GM21381 (cell line): Measurements from ENCODE around the gene LGALS9.
"Not testable (repeated sequence)": the region's sequence is repeated elsewhere in the genome, so short reads cannot be mapped to it uniquely, and the experiment has no call there.

Source experiments
- ATAC-seq: cut with Tn5 transposase; IDR thresholded peaks from one replicate; pipeline ENCODE4 v1.9.1; 2021; ENCODE audit warnings: mild to moderate bottlenecking, moderate library complexity; ENCODE audit not compliant: unreplicated experiment

The LGALS9 gene

DNA sequence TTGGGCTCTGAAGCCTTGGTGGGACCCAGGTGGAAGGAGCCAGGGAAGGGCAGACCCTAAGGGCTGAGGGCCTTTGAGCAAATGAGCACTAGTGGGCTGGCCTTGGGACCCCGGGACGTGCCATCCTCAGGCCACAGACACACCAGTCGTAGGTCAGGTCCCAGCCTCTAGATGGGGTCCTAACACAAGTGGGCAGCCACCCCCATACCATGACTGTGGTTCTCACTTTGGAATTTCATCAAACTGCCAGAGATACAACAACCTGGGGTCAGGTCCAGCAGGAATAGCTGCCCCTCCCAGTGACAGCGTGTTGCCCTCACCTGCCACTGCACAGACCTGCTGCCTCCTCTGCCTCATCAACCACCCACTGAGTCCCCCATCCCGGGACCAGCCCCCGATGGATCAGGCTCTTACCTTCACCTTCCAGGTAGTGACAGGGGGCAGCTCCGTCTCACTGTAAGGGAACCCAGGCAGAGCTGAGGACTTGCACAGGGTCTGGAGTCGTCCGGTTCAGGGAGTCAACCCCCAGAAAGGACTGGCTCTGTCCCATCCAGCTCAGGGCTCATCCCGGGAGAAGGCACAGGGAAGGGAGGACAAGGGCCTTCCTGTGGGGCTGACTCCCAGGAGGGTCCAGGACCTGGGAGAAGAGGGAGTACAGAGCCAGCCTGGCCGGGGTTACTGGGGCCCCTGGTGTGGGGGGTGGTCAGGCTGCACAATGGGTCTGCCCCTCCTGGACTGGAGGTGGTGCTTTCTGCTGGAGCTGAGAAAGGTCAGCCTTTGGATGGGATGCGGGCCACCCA is 40.0 kb downstream of the LGALS9 start:
- no peak for ATAC-seq

DNA sequence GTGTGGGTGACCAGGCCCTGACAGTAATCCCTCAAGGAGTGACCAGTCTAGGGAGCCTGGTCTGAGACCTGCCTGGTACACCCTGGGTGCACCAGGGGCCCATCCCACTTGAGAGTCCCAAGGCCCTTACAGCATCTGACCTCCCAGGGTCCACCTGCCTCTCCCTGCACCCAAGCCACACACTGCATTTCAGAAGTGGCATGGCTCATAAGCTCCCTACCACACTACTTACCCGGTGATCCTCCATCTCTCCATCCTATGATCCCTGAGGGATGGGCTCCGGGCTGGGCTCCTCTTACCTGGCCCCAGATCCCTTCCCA is 40.6 kb downstream of the LGALS9 start:
- no peak for ATAC-seq

DNA sequence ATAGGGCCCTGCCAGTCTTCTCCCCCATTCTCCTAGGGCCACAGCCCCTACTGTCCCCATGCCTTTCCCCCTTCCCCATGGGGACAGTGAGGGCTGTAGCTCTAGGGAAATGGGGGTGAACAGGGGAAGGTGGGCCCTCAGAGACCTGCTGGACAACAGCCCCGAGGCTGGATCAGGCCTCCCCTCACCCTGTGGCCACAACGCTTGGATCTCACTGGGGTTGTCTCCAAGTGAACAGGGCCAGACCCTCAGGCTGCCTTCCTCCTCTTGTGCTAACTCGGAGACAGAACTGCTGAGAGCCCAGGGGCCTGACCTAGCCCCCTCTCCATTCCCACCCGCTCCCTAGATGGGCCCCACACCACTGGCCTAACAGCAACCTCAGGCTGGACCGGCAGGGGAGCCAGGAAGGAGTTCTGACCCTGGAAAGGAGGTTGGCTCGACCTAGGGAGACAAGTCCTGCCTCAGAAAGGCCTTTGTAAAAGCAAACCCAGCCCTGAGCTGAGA is 41.0 kb downstream of the LGALS9 start:
- not testable (repeated sequence) for ATAC-seq

DNA sequence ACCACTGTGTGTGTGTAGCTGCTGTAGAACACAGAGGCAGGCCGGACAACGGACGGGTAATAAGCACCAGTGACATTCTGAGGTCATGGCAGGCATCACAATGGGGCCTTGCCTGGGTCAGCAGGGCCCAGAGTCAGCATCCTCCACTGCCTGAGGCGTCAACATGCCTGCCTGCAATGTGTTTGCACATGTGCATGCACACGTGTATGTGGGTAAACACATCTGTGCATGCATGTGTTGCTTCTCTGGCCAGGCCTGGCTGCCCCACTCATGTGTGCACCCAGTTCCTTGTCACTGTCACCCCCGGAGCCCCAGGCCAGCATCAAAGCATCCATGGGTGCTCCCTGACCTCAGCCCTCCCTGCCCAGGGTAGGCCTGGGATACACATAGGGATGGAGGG is 43.3 kb downstream of the LGALS9 start:
- ATAC-seq, result no peak

DNA sequence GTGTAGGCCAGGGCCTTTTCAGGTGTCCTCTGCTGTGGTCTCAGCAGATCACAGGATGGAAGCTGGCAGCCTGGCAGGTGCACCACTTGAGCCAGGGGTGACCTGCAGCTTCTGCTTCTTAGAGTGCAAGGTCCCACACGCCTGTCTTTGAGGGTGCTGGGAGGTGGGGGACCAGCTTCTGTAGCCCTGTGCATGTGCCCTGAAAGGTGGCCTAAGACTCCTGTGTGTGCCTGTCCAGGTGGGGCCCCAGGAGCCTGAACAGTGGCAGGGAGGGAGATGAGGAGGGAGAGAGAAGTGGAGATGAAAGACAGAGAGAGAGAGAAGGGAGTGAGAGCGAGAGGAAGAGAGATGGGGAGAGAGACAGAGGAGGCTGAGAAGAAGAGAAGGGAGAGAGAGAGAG is 46.2 kb downstream of the LGALS9 start:
- ATAC-seq, result no peak

DNA sequence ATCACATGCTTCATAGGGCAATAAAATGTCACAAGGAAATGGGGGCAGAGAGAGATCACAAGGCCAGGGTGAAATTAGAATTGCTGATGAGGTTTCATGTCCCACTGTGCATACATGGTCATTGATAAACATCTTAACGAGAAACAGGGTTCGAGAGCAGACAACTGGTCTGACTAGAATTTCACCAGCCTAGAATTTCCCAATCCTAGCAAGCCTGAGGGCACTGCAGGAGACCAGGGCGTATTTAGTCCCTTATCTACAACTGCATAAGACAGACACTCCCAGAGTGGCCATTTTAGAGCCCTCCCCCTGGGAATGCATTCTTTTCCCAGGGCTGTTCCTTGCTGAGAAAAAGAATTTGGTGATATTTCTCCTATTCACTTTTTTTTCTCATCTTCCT is 55.3 kb downstream of the LGALS9 start:
- ATAC-seq, result not testable (repeated sequence)

DNA sequence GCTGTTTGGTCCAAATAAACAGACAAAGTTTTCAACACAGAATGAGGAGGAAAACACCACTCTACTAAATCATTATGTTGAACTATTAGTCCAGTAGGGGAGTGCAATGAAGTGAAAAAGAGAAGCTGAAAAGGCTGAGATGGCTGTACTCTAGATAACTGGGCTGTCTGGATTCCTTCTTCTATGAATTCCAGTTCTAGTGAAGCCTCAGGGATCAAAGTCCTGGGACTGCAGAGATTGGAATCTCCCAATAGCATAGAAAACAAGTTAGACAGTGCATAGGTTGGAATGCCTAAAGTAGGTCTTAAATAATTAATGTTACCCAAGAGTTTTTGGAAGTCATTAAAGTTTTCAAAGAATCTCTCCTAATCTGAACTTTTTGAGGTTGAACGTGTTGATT is 59.9 kb downstream of the LGALS9 start:
- no peak for ATAC-seq

DNA sequence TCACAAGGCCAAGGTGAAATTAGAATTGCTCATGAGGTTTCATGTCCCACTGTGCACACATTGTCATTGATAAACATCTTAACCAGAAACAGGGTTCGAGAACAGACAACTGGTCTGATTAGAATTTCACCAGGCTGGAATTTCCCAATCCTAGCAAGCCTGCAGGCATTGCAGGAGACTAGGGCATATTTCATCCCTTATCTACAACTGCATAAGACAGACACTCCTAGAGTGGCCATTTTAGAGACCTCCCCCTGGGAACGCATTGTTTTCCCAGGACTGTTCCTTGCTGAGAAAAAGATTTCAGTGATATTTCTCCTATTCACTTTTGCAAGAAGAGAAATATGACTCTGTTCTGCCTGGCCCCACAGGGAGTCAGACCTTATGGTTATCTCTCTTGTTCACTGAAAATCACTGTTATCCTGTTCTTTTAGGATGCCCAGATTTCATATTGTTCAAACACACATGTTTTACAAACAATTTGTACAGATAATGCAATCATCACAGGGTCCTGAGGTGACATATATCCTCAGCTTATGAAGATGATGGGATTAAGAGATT is 64.3 kb downstream of the LGALS9 start:
- not testable (repeated sequence) for ATAC-seq
